Activated naive CD8-positive, alpha-beta T cell treated with anti-CD3 and anti-CD28 coated beads for 36 hours (primary cell): ENCODE results near the gene CELF2. TPM values are rescaled to one million over a fixed set of nuclear protein-coding genes. Genes with fewer than 3 reads are reported as not detected.

Experiments
- DNase-seq: peaks from one replicate; pipeline ENCODE4 v3.0.0; 2021
- H3K27ac Mint-ChIP-seq: one replicate; pipeline ENCODE4 v1.8.0; 2022; ENCODE audit warnings: mild to moderate bottlenecking, moderate library complexity, mixed read lengths
- H3K27me3 Mint-ChIP-seq: one replicate; pipeline ENCODE4 v1.8.0; 2022; ENCODE audit warnings: mild to moderate bottlenecking, mixed read lengths
- H3K36me3 Mint-ChIP-seq: one replicate; pipeline ENCODE4 v1.8.0; 2021; ENCODE audit warnings: mild to moderate bottlenecking, mixed read lengths
- H3K4me1 Mint-ChIP-seq: one replicate; pipeline ENCODE4 v1.8.0; 2021; ENCODE audit warnings: mixed read lengths
- H3K4me3 Mint-ChIP-seq: one replicate; pipeline ENCODE4 v1.8.0; 2022; ENCODE audit warnings: mild to moderate bottlenecking, moderate library complexity, mixed read lengths
- H3K9me3 Mint-ChIP-seq: one replicate; pipeline ENCODE4 v1.8.0; 2022; ENCODE audit warnings: mixed read lengths
- total RNA-seq, 2 experiments: library from RNA; stranded (reverse); gene quantifications; one replicate each; pipeline ENCODE4 v1.2.3, GENCODE V29; 2021

The CELF2 gene
- total RNA-seq, 2 experiments from 2014 or later = 137 to 139 TPM

DNA sequence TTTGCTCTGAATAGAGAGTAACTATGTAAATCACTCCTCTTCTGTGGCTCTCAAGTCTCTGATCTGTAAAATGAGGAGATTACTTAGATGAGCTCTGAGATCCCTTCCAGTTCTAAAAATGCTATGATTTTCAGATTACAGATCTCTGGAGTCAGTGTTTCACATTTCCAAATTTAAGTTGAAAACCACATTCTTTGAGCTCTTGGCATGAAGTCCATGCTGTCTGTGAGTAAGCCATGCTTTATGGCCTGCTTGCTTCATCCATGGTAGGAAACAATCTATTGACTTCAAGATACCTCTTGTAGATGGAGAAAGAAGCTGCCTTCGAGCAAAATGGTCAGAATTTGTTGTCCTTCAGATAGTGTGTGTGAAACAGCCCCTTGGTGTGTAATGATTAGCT is 64.9 kb downstream of the CELF2 start:
- Mint-ChIP-seq H3K36me3 (peaks cover 3% of the 10 kb centered on the region), H3K27me3 (peaks cover 7% of the 10 kb centered on the region), H3K9me3 (no peaks in the 10 kb centered on the region), H3K4me3 (no peak overlapping the region), H3K4me1 (no peaks in the 10 kb centered on the region), H3K27ac (no peak overlapping the region)
- DNase-seq = no peak

DNA sequence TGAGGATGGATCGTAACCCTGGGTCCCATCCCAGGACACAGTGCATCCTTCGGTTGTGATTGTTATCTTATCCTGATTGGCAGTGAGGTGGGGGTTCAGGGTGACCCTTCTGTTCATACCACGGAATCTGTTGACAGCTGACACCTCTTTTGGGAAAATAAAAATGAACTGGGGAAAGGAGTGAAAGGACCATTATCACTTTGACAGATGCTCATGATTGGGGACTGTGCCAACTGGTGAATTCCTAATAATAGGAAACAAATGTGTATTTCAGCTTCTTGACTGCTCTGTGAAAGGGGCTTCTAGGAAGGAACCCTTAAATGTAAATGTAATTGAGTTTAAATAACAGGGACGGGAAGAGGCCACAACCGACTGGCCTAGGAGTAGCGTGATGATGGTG is 65.4 kb downstream of the CELF2 start:
- Mint-ChIP-seq H3K9me3 (no peaks in the 10 kb centered on the region), H3K36me3 (peaks cover 3% of the 10 kb centered on the region), H3K27ac (no peak overlapping the region), H3K27me3 (peaks cover 5% of the 10 kb centered on the region), H3K4me3 (no peak overlapping the region), H3K4me1 (no peaks in the 10 kb centered on the region)
- no peak for DNase-seq

DNA sequence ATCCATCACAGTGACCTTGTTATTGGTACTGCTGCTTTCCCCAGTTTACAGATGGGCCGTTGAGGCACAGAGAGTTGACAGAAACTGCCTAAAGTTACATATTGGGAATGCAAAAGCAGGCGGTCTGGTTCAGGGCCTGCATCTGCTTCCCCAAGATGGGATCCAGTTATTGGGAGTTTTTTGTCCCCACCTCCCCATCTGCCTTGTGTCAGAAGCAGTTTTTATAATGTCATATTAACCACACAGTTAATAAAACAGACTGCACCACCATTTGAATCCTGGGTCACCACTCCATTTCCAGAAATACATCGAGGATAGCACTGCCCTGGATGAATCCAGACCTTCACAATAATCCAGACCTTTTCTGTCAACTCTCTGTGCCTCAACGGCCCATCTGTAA is 67.9 kb downstream of the CELF2 start:
- Mint-ChIP-seq H3K4me1 (no peaks in the 10 kb centered on the region), H3K9me3 (no peaks in the 10 kb centered on the region), H3K4me3 (no peak overlapping the region), H3K36me3 (no peaks in the 10 kb centered on the region), H3K27ac (no peak overlapping the region), H3K27me3 (no peaks in the 10 kb centered on the region)
- DNase-seq = no peak

DNA sequence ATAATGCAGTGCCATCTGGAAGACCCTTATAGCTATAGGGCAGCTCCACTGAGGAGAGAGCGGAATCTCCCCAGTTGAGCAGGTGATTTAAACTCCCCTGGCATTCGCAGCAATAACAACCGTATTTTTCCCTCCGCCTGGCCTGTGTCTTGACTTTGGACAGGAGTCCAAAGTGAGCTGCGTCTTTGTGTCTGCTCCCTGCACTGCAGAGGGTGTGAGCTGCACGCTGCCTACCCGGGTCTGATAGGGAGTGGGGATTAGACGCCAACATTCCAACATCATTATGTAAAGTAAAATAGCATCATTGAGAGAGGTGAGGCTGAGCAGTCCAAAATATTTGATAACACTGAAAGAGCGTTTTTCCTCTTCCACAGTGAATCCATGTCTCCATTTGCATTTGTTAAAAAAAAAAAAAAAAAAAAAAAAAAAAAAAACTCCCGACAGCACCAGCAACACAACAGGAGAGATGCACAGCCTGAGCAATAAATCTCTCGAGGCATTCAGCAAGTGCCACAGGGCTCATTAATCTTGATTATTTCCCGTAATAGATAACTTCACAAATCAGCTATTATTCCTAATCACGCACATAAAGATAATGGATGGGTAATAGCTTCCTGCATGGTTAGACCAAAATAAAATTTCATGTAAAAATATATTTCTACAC is 68.6 kb downstream of the CELF2 start:
- Mint-ChIP-seq H3K9me3 (no peaks in the 10 kb centered on the region), H3K27me3 (no peaks in the 10 kb centered on the region), H3K27ac (no peak overlapping the region), H3K36me3 (no peaks in the 10 kb centered on the region), H3K4me1 (no peaks in the 10 kb centered on the region), H3K4me3 (no peak overlapping the region)
- no peak for DNase-seq

DNA sequence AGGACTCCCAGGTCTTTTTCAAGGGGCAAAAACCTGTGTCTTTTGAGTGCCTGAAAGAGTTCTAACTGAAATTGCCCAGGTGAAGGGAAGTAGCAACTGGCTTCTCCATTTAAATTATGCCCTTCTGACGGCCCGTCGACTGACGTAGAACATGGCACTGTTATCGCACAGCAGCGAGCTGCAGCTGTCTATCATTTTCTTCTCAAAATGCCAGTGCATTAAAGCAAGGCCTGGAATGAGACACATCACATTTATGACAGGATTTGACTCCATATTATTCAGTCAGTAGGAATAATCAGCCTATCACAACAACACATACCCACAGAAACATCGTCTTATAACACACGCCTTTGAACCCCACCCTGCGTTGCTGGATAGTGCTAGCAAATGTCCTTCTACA is 69.7 kb downstream of the CELF2 start:
- no peak overlapping the region for H3K4me3 Mint-ChIP-seq
- H3K4me1 Mint-ChIP-seq = no peaks in the 10 kb centered on the region
- H3K27ac Mint-ChIP-seq = no peak overlapping the region
- H3K9me3 Mint-ChIP-seq = no peaks in the 10 kb centered on the region
- no peaks in the 10 kb centered on the region for H3K36me3 Mint-ChIP-seq
- DNase-seq = no peak
- H3K27me3 Mint-ChIP-seq = no peaks in the 10 kb centered on the region

DNA sequence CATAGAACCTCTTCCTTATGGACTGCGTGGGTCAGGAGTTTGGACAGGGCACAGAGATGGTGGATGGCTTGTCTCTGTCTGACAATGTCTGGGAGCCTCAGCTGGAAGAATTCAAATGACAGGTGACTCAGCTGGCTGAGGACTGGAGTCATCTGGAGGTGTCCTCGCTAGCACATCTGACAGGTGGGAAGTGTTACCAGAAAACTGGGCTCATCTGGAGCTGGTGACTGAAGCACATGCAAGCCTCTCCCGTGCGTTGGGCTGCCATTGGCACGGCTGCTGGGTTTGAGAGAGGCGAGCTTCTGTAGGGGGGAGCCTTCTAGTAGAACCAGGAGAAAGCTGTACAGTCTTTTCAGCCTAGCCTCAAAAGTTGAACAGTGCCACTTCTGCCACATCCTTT is 71.0 kb downstream of the CELF2 start:
- H3K27me3 Mint-ChIP-seq = no peaks in the 10 kb centered on the region
- no peaks in the 10 kb centered on the region for H3K9me3 Mint-ChIP-seq
- no peak for DNase-seq
- H3K36me3 Mint-ChIP-seq = no peaks in the 10 kb centered on the region
- H3K4me3 Mint-ChIP-seq = no peak overlapping the region
- no peak overlapping the region for H3K27ac Mint-ChIP-seq
- no peaks in the 10 kb centered on the region for H3K4me1 Mint-ChIP-seq

DNA sequence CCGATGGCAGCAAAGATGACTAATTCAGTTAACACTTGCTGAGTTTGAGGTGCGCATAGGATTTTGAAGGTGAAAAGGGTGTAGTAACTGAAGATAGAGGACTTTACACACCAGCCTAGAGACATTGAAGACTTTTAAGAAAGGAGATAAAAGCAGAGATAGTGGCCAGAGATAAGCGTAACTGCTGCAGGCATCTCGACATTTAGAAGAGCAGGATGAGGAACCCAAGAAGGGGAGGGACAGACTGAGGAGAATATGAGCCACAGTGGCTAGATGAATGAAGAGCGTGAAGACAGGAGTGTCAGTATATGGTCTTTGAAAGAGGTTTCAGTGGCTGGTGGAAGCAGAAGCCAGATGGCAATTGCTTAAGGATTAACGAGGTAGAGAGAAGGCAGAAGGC is 71.6 kb downstream of the CELF2 start:
- H3K27me3 Mint-ChIP-seq = no peaks in the 10 kb centered on the region
- no peak overlapping the region for H3K27ac Mint-ChIP-seq
- no peak for DNase-seq
- H3K4me3 Mint-ChIP-seq = no peak overlapping the region
- H3K9me3 Mint-ChIP-seq = no peaks in the 10 kb centered on the region
- no peaks in the 10 kb centered on the region for H3K36me3 Mint-ChIP-seq
- no peaks in the 10 kb centered on the region for H3K4me1 Mint-ChIP-seq

DNA sequence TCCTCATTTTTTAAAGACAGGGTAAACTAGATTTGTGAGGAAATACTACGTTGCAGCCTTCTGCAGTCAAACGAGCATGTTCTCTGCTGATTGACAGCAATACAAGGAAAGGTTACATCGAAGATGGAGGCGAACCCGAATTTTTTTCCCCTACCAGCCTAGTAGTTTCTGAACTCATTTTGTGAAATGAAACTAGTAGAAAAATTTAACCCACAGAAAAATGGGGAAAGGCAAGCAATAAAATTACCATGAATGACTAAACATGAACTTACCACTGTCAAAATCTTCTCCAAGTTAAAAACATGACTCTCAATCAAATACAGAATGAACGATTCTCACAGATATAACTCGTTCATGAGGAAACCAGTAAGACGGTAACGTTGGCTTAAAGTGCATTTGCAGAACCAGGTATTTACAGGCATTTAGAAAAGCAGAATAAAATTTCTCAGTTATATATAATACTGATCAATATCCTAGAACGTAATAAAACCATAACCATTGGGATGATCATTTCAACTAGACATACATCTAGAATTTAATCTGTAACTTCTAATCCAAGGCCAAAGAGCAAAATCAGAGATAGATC is 73.9 kb downstream of the CELF2 start:
- no peaks in the 10 kb centered on the region for H3K36me3 Mint-ChIP-seq
- H3K27me3 Mint-ChIP-seq = no peaks in the 10 kb centered on the region
- H3K27ac Mint-ChIP-seq = no peak overlapping the region
- no peaks in the 10 kb centered on the region for H3K9me3 Mint-ChIP-seq
- no peak overlapping the region for H3K4me3 Mint-ChIP-seq
- H3K4me1 Mint-ChIP-seq = no peaks in the 10 kb centered on the region
- DNase-seq = no peak

DNA sequence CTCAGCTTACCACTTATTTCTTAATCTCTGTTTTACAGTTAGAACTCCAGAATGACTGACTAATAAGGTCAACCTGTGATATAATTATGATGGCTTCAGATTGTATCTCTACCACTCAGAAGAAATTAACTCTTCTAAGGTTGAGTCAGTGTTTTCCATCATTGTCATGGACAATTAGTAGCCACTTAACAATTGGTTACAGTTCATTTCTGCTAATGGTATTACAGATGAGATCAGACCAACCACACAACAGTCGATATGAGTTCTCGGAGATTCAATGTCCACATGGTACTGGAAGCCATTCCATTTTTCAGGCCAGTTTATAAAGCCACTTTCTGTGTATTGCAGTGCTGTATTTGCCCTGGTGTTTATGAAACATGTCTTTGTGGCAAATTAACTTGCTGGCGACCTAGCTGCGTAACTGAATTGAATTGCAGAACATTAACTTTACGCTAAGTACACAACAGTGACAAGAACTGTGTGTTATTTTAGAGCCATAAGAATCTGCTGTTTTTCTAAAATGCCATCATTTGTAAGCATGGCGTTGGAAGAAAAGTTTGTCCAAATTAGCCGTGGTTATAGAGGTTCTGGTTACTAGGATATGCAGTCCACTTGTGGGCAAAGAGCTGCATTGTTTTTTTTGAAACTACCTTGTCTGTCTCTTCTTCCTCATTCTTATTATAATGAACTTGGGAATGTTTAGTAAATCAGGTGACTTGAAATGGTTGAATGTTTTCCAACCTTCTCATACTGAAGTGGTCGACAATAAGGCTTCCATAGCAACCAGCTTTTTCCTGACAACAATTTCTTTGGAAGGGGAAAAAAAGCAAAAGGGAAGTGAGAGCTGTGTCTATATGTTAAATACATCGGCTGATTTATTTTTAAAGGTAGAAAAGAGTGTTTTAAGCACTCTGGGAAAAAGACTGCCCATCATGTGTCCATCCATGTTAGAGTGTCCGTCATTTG is 76.4 kb downstream of the CELF2 start:
- Mint-ChIP-seq H3K9me3 (no peaks in the 10 kb centered on the region), H3K36me3 (no peaks in the 10 kb centered on the region), H3K27ac (no peak overlapping the region), H3K27me3 (no peaks in the 10 kb centered on the region), H3K4me3 (no peak overlapping the region), H3K4me1 (peaks cover 5% of the 10 kb centered on the region)
- no peak for DNase-seq

DNA sequence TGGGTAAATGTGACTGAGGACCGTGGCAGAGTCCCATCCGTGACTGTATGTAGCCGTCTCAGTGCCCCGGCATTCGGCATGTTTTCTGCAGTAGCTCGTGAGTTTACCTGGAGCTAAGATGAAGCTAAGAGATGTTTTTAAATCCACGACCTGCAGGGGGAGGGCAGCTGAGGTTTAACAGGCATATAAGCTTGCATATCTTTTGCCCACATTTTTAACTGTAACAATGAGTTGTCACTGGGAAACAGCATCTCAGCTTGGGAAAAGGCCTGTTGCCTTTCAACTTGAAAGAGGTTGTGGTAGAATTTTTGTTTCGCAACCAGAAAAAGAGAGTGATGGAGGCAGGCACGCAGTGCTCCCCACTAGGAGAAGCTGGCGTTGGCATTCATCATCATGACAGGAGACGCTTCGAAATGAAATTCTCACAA is 77.7 kb downstream of the CELF2 start:
- DNase-seq = no peak
- Mint-ChIP-seq H3K4me3 (no peak overlapping the region), H3K36me3 (no peaks in the 10 kb centered on the region), H3K4me1 (peaks cover 5% of the 10 kb centered on the region), H3K27me3 (no peaks in the 10 kb centered on the region), H3K9me3 (no peaks in the 10 kb centered on the region), H3K27ac (no peak overlapping the region)

DNA sequence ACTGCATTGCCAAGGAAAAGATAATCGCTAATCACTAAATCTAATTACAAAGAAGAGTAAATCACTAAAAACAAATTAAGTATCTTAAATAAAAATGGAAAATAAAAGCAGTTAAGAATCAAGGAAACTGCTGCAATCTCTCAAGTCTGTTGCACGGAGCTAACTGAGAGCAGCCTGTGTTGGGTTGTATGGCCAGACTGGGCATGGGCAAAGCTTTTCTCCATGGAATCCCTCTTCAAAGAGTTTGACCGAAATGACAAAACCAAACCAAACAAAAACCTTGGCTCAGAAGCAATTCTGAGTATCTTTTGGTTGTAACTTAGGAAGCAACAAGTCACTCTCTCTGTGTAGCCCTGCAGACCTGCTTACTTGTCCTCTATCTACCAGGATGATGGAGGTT is 78.8 kb downstream of the CELF2 start:
- peaks cover 5% of the 10 kb centered on the region for H3K4me1 Mint-ChIP-seq
- no peaks in the 10 kb centered on the region for H3K36me3 Mint-ChIP-seq
- H3K4me3 Mint-ChIP-seq = no peak overlapping the region
- H3K9me3 Mint-ChIP-seq = no peaks in the 10 kb centered on the region
- H3K27ac Mint-ChIP-seq = no peak overlapping the region
- no peak for DNase-seq
- no peaks in the 10 kb centered on the region for H3K27me3 Mint-ChIP-seq

DNA sequence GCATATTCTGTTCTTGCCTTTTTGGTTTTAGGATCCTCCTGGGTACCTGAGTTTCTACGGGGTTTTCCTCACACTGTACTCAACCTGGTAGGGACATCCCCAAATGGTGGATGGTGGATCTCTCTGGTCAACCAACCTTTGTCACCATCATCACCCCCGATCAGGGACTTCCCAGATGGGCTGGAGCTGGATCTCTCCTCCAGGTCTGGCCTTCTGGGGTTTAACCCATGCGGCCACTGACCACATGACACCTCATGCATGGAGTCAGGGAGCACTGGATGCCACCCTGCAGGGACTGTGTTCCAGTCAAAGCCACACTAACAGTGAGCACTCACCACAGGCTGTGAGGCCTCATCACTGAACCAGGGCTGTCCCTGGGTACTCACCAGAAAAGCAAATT is 80.0 kb downstream of the CELF2 start:
- H3K36me3 Mint-ChIP-seq = no peaks in the 10 kb centered on the region
- H3K9me3 Mint-ChIP-seq = no peaks in the 10 kb centered on the region
- peaks cover 5% of the 10 kb centered on the region for H3K4me1 Mint-ChIP-seq
- no peaks in the 10 kb centered on the region for H3K27me3 Mint-ChIP-seq
- no peak overlapping the region for H3K27ac Mint-ChIP-seq
- no peak overlapping the region for H3K4me3 Mint-ChIP-seq
- DNase-seq = no peak

DNA sequence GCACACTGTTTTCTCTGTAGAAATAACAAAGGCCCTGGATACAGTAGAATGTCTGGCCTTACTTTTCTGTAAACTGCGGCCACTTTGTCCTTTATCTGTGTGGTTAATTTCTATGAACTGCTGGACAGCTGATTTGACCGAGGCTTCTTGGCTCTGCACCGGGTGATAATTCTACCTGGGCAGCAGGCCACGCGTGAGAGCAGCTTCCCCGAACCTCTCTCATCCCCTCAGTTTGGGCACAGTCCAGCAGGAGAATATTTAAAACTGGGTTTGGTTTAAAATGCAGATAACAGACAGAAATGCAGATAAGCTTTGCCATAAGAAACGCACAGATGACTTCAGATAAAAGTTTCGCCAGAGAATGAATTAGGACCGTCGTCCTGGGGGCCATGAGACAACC is 81.0 kb downstream of the CELF2 start:
- H3K4me1 Mint-ChIP-seq = peaks cover 5% of the 10 kb centered on the region
- no peaks in the 10 kb centered on the region for H3K27me3 Mint-ChIP-seq
- no peaks in the 10 kb centered on the region for H3K9me3 Mint-ChIP-seq

DNA sequence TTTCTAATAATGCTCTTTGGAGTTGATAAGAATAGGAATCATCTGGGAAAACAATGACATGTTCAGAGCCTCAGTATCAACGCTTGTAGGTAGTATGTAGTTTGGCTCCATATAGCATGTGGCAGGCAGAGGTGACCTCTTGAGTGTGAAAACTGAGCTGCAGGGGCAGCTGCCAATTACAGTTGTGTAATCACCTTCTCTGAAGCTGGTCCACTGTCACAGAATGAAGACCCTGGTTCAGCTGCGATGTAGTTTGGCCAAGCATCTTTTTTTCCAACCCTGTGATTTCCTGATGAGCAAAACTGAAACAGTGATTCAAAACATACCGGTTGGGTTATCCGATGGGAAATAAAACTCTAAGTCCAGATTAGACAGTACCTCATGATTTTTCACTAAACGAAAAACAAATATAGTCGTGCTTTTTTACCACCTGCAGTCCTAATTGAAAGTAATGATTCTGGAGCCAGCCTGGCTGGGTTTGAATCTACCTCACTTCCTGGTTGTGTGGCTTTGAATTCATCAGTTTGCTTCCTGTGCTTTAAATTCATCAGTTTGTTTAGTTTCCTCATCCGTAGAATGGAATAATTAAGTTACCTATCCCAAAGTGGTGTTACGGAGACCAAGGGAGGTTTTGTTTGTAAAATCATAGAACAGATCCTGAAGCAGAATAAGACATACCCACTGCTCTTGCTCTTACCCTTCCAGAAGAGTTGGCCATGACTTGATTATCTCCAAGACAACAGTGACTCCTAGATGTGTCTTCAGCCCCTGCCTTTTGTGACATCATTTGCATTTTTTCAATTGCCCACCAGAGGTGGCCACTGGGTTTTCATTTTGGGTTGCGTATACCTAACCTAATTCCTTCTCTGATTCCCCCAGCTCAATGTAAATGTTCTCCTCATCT is 87.4 kb downstream of the CELF2 start:
- Mint-ChIP-seq H3K4me1 (peaks cover 14% of the 10 kb centered on the region), H3K4me3 (no peak overlapping the region), H3K27me3 (no peaks in the 10 kb centered on the region), H3K36me3 (no peaks in the 10 kb centered on the region), H3K27ac (no peak overlapping the region), H3K9me3 (no peaks in the 10 kb centered on the region)
- no peak for DNase-seq

More for the DNA sequence above, 81.0 kb downstream of the CELF2 start:
- no peak for DNase-seq
- H3K27ac Mint-ChIP-seq = no peak overlapping the region
- no peaks in the 10 kb centered on the region for H3K36me3 Mint-ChIP-seq
- H3K4me3 Mint-ChIP-seq = no peak overlapping the region

DNA sequence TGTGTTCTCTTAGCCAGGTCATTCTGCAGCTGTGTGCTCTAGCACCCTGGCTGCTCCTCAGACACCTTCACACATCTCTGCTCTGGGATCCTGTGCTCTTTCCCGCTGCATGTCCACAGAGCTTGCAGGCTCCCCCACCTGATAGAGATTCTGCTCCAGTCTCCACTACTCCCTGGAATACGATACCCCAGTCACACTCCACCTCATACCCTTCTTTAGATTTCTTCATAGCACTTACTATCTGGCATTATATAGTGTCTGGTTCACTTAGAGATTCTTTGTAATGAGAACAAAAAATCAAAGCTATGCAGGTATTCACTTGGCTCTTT is 88.0 kb downstream of the CELF2 start:
- H3K4me3 Mint-ChIP-seq = no peak overlapping the region

More for the DNA sequence above, 88.0 kb downstream of the CELF2 start:
- Mint-ChIP-seq H3K36me3 (no peaks in the 10 kb centered on the region), H3K27me3 (no peaks in the 10 kb centered on the region), H3K4me1 (peaks cover 14% of the 10 kb centered on the region), H3K9me3 (no peaks in the 10 kb centered on the region), H3K27ac (no peak overlapping the region)
- DNase-seq = no peak
